GM19328 (cell line): ENCODE data around the gene IL1RL2.

Experiments used
- ATAC-seq: cut with Tn5 transposase; IDR thresholded peaks from one replicate; pipeline ENCODE4 v1.9.1; 2021; ENCODE audit warnings: mild to moderate bottlenecking, moderate library complexity; ENCODE audit not compliant: unreplicated experiment

The IL1RL2 gene

GRCh38 chr2:102193074-102193473 lies 6.3 kb downstream of the IL1RL2 start:
- no peak for ATAC-seq

GRCh38 chr2:102194609-102195268 lies 7.9 kb downstream of the IL1RL2 start:
- no peak for ATAC-seq

GRCh38 chr2:102197389-102198137 lies 10.7 kb downstream of the IL1RL2 start:
- ATAC-seq, result no peak

- no peak for ATAC-seq
Measured at GRCh38 chr2:102200539-102200938, 13.7 kb downstream of the IL1RL2 start.

GRCh38 chr2:102204638-102205037 lies 17.8 kb downstream of the IL1RL2 start:
- ATAC-seq, result no peak

- ATAC-seq, result no peak
Measured at GRCh38 chr2:102206666-102207341, 20.0 kb downstream of the IL1RL2 start.

GRCh38 chr2:102208774-102209173 lies 22.0 kb downstream of the IL1RL2 start:
- no peak for ATAC-seq

- no peak for ATAC-seq
Measured at GRCh38 chr2:102209474-102209873, 22.7 kb downstream of the IL1RL2 start.

GRCh38 chr2:102217032-102217431 lies 30.2 kb downstream of the IL1RL2 start:
- ATAC-seq, result no peak

GRCh38 chr2:102224824-102225739 lies 38.3 kb downstream of the IL1RL2 start:
- no peak for ATAC-seq

- ATAC-seq, result no peak
Measured at GRCh38 chr2:102226171-102226570, 39.3 kb downstream of the IL1RL2 start.

- no peak for ATAC-seq
Measured at GRCh38 chr2:102226612-102227391, 40.0 kb downstream of the IL1RL2 start.

GRCh38 chr2:102229141-102229769 lies 42.4 kb downstream of the IL1RL2 start:
- ATAC-seq, result no peak

- no peak for ATAC-seq
Measured at GRCh38 chr2:102230410-102230909, 43.6 kb downstream of the IL1RL2 start.

- no peak for ATAC-seq
Measured at GRCh38 chr2:102233132-102233884, 46.5 kb downstream of the IL1RL2 start.

GRCh38 chr2:102235042-102235473 lies 48.2 kb downstream of the IL1RL2 start:
- no peak for ATAC-seq

- ATAC-seq, result no peak
Measured at GRCh38 chr2:102235491-102235890, 48.7 kb downstream of the IL1RL2 start.

GRCh38 chr2:102236132-102236531 lies 49.3 kb downstream of the IL1RL2 start:
- ATAC-seq, result no peak

GRCh38 chr2:102237176-102237575 lies 50.4 kb downstream of the IL1RL2 start:
- ATAC-seq, result no peak
